Astrocyte of the cerebellum (primary cell): ENCODE measurements around the gene DKC1.

Experiments
- DNase-seq: peaks from one replicate; pipeline ENCODE4 v3.0.0-alpha.2; 2011; ENCODE audit warnings: low read depth
- H3K4me3 ChIP-seq: 2 replicates; pipeline ENCODE4 v1.5.1; 2011; ENCODE audit warnings: mild to moderate bottlenecking, low read depth, low read length, moderate library complexity
- in situ Hi-C: cut with HindIII; loops from 2 replicates; pipeline ENCODE4 v1.10.0; 2017; ENCODE audit warnings: low sequenced_read_pairs
- TF ChIP-seq, protein P1 (sequence below): IDR thresholded peaks from 2 replicates; pipeline ENCODE4 v1.5.1; 2012; ENCODE audit warnings: low read length, low read depth, moderate library complexity, mild to moderate bottlenecking; ENCODE audit errors: missing control alignments

Gene DKC1

GRCh38 chrX:154797006-154797405 lies 34.3 kb downstream of the DKC1 start:
- no peak overlapping the region for H3K4me3 ChIP-seq
- DNase-seq: peak; percentile 8
- TF ChIP-seq, protein P1, sequence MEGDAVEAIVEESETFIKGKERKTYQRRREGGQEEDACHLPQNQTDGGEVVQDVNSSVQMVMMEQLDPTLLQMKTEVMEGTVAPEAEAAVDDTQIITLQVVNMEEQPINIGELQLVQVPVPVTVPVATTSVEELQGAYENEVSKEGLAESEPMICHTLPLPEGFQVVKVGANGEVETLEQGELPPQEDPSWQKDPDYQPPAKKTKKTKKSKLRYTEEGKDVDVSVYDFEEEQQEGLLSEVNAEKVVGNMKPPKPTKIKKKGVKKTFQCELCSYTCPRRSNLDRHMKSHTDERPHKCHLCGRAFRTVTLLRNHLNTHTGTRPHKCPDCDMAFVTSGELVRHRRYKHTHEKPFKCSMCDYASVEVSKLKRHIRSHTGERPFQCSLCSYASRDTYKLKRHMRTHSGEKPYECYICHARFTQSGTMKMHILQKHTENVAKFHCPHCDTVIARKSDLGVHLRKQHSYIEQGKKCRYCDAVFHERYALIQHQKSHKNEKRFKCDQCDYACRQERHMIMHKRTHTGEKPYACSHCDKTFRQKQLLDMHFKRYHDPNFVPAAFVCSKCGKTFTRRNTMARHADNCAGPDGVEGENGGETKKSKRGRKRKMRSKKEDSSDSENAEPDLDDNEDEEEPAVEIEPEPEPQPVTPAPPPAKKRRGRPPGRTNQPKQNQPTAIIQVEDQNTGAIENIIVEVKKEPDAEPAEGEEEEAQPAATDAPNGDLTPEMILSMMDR: no peak
- in situ Hi-C loops: no loop called here

- in situ Hi-C loops: no loop called here
- TF ChIP-seq, protein P1: no peak
- no peak overlapping the region for H3K4me3 ChIP-seq
- peak; percentile 4 for DNase-seq
Observed at GRCh38 chrX:154799556-154800348, 37.1 kb downstream of the DKC1 start.

DNA sequence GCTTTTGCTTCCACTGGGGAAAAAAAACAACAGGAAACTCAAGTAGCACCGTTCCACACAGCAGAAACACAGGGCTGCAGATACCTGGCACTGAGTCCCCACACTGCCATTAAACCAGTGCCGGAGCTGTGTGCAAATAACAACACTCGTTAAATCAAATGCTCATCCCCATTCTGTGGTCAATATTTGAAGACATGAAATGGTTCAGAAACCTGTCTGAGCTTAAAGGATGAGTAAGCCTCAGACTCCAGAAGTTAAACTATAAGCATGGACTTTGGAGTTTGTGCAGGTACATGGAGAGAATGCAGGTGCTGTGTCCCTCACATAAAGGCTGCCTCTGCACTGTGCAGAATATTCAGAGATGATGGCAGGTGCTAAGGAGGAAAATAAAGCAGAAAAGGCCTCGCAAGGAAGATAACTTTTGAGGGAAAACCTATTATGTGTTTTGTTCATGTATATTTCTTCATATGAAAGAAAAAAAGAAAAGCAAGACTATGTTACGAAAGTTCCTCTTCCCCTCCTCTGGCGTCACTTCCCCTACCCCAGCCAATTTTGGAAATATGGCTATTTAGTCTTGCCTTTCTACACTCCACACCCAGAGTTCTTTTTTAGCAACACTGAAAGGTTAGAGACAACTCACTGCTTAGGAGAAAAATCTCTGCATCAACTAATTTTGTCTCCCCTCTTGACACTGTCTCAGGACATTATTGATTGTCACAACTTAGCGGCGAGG lies 38.0 kb downstream of the DKC1 start:
- DNase-seq: no peak
- no peak overlapping the region for H3K4me3 ChIP-seq
- in situ Hi-C loops: no loop called here
- TF ChIP-seq, protein P1: no peak

DNA sequence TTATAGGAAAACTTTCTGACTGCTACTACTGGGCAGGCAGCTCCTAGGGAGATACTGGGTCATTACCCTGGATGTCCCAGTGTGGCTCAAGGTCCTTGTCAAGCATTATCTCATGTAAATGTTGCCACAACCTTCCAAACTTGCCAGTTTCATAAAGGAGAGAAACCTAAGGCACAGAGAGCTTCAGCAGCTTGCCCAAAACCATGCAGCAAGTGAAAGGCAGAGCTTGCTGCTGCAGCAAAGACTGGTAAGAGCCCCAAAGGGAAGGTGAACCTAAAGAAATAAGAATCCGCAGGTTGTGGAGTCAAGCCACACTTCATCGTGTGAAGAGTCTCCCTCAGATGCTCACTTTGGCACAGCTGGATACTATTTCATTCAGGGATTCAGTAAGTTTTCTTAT lies 40.3 kb downstream of the DKC1 start:
- TF ChIP-seq, protein P1: no peak
- H3K4me3 ChIP-seq: no peak overlapping the region
- no peak for DNase-seq
- in situ Hi-C loops: no loop called here

- in situ Hi-C loops: no loop called here
- TF ChIP-seq, protein P1: no peak
- H3K4me3 ChIP-seq: peak overlapping the region; percentile 59
- no peak for DNase-seq
Observed at GRCh38 chrX:154804261-154804956, 41.7 kb downstream of the DKC1 start.

DNA sequence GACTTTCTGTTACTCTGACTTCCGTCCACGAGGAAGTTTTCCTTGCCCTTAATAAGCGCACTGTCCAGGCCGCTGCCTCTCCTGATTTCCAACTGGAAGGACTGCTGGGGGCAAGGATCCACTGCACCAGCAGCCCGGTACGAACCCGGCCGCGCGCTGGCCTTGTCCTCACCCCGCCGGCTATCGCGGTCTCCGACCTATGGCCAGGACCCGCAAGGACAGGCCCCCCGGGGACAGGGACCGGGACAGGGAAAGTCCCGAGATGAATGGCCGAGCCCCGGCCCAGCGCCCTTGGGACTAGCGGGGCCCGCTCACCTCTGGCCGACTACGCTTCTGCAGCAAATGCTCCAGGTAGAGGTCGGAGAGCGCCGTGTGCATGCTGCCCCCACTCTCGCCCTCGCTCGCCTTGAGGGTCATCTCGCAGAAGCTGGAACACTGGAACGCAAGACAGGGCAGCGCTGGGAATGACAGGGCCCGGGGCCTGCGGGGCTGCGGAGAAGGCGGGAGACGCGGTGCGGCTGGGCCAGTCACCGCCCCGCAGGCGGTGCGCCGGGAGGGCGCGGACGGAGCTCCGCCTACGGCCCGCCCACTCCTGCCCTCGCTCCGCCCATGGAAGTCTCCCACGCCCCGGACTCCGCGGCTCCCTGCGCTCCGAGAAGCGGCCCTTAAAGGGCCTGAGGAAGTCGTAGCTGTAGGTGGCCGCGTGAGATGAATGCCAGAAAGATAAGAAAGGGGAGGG lies 42.5 kb downstream of the DKC1 start, which contains the start of gene MPP1:
Gene MPP1 (minus strand): TSS at position 529 of the 739 bp plus-strand sequence. CDS start 112 bp downstream, at position 417.
- in situ Hi-C loops: no loop called here
- peak; percentile 13 for DNase-seq

More for the DNA sequence above, 42.5 kb downstream of the DKC1 start, which contains the start of gene MPP1:
- peak within 1 kb of the TSS; percentile 59 for H3K4me3 ChIP-seq
- TF ChIP-seq, protein P1: no peak
